ENCODE measurements around the gene GPATCH2.
"Not testable (repeated sequence)": the region's sequence is repeated elsewhere in the genome, so short reads cannot be mapped to it uniquely, and the experiment has no call there.

The GPATCH2 gene

GRCh38 chr1:217630711-217631591 is at the start of gene GPATCH2, which contains the start of gene SPATA17:
Gene GPATCH2, minus strand, starts transcription at chr1:217631090. Its CDS starts 119 bp downstream, at chr1:217630971.
Gene SPATA17, plus strand, starts transcription at chr1:217631344. Its CDS starts 35 bp downstream, at chr1:217631379.
- peak; percentile 83 for DNase-seq (ENCODE audit: low read depth)

DNA sequence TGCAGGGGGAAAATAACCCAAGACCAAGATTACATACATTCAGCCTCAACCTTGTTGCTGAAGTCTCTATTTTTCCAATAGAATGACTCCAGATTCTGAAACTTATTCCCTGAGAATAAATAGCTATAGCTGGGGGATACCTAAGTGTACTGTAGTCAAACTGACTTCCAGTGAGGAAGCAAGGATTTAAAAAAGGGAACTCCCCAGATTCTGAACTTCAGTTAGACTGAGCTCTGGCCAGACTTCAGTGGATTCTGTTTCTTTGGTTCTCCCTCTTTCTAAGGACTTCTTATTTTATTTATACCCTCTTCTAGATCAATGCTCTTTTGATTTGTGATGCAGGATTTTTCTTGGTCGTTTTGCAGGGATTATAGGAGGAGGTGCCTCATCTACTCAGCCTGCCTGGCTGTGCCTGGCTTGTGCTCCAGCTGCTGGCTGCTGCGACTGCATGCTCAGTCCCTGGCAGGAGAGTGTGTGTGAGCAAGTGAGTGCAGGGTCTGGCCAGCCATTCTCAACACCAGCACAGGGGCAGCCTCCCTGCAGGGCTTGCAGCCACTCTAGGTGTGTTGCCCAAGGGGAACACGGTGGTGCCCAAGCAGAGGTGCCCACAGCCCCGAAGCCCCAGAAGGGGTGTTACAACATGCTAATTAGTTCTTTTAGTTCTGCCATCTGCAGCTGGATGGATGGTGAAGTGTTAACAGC is 43.3 kb upstream of the GPATCH2 start:
- no peak for DNase-seq (ENCODE audit: low read depth)

DNA sequence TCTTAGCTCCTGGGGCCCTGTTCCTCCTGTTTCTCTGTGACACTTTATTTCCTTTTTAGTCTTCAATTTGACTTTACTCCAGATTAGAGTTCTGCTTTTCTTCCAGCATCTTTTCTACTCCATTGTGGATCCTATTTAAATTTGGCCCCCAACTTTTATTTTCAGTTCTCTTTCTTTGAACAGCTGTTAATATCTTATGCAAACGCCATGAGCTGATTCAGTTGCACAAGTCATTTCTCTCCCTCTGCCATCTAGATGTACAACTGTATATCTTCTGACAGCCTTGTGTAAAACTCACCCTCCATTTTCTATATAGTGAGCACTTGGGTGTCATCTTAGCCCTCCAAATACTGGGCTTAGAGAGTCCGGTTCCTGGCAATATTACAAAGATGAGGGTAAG is 42.5 kb upstream of the GPATCH2 start:
- DNase-seq (ENCODE audit: low read depth), result no peak

DNA sequence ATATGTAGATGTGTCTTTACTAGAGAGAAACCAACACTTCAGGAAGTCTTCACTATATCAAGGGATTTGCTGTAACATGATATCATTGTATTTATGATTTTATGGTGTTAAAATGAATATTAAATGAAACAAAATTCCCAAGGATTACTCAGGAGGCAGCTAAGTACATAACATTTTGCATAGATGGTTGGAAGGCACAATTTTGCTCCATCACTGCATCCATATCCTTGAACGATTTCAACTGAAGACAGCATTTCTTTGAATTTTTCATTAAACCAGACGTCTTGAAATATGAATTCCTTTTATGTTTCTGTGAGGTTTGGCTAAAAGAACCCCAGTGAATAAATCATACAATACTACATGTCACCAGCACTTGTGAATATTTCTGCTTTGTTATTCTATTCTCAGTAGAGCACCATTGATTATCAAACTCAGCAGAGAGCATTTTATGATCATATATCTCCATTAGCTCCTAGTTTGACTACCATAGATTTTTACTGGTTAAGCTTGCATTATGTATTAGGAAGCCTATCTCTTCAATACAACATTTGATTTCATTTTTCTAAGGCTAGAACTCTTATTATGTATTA is 37.6 kb upstream of the GPATCH2 start:
- no peak for DNase-seq (ENCODE audit: low read depth)

- DNase-seq (ENCODE audit: low read depth), result no peak
These were observed 30.5 kb upstream of the GPATCH2 start for GRCh38 chr1:217661407-217661806.

DNA sequence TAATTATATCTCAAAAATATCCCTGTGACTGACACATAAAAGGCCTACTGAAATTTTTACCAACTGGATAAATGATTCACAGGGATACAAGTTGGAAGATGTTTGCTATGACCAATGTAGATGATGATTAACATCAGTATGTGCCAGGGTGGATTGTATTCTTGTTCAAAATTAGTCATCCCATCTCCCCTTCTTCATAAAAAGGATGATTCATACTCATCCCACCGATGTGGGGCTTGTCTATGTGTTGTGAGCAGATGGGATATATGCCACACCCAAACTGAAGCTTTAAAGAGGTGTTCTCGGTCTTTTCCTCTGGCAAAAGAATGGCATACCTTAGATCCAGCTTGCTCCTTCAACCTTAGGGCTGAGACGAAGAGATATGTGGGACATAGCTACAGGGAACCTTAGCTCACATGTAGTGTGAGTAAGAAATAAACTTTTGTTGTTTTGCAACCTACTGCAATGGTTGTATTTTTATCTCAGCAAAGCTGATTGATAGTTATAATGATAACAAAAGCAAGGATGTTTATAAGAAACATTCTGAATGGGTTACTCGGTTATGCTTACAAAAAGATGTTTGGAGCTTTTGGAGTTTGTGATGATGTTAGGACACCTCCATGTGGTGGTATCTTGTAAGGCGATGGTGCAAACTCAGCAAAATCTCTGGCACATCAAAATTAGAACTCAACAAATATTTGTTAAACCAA is 29.6 kb upstream of the GPATCH2 start:
- DNase-seq (ENCODE audit: low read depth), result peak; percentile 59

DNA sequence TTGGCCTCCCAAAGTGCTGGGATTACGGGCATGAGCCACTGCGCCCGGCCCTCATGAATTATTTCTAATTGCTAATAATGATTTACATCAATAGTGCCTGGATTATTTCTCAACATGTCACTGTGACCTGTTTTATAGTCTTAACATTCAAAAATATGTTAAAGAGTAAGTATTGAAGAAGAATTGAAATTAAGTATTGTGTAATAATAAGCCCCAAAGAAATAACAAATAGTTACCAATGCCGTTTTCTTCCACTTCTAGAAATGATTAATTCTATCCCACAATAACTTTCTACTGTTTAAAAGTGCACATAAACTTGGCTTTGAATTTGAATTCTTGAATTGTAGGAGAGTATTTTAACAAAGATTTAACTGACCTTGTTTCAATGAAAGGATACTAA is 19.8 kb upstream of the GPATCH2 start:
- no peak for DNase-seq (ENCODE audit: low read depth)

DNA sequence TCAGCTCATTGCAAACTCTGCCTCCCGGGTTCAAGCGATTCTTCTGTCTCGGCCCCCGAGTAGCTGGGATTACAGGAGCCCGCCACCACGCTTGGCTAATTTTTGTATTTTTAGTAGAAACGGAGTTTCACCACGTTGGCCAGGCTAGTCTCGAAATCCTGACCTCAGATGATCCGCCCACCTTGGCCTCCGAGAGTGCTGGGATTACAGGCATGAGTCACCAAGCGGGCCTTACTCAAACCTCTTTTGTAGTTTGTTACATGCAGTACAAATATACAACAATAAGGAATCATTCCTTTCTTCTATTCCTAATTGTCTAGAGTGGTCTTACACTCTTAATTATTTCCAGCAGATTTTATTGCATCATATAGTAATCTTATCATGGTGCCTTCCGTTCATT is 16.9 kb upstream of the GPATCH2 start:
- no peak for DNase-seq (ENCODE audit: low read depth)

GRCh38 chr1:217642455-217642854 is 11.6 kb upstream of the GPATCH2 start:
- no peak for DNase-seq (ENCODE audit: low read depth)

DNA sequence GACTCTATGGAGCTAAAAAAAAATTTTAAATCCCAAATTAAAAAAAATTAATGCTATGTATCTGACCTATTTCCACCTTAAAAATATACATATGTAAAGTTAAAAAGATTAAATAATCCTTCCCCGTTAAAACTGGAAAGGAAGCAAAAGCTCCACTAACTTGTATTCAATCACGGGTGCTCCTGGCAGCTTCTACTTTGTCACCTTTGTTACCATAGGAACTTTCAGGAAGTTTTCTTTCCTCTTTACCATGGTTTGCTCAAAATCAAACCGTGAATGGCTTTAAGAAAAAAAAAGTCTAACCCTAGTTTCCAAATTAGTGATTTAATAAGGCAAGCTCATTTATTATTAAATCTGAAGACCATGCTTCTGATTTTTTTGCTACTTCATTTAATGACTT is 3.5 kb downstream of the GPATCH2 start:
- no peak for DNase-seq (ENCODE audit: low read depth)

- no peak for DNase-seq (ENCODE audit: low read depth)
These were observed 4.6 kb downstream of the GPATCH2 start for GRCh38 chr1:217626321-217626720.

DNA sequence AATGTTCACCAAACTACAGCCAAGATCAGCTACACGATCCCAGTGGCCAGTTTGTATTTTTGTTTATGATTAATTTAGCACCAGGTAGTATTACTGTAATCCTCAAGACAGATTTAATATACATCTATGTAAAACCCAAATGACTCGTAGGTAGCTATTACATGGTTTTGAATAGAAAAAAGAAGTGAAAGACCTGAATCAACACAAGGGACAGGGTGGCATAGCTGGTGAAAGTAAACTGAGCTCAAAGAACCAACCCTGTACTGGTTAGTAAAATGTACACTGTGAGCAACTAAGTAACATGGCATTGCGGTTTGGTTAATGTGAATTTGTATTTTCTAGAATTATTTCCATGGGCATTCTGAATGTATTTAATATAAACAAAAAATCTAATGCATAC is 8.8 kb downstream of the GPATCH2 start:
- DNase-seq (ENCODE audit: low read depth), result no peak

- DNase-seq (ENCODE audit: low read depth), result no peak
These were observed 10.1 kb downstream of the GPATCH2 start for GRCh38 chr1:217620814-217621213.

- no peak for DNase-seq (ENCODE audit: low read depth)
These were observed 13.8 kb downstream of the GPATCH2 start for GRCh38 chr1:217617126-217617525.

GRCh38 chr1:217614200-217614712 is 16.6 kb downstream of the GPATCH2 start:
- no peak for DNase-seq (ENCODE audit: low read depth)

DNA sequence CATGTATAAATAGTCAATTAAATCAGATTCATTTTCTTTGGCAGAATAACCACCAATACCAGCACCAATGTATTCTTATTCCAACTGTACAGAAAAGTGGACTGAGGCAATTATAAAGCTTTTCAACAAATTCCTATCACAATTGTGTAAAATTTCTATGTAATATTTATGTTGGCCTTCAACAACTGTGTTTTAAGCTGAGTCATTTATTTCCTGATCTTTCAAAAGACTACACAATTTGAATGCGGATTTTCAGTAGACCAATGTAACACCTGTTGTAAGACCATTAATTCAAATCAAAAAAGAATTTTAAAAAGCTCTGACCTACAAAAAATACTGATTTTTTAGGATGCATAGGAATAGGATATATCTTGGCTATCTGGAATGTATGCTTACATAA is 25.5 kb downstream of the GPATCH2 start:
- no peak for DNase-seq (ENCODE audit: low read depth)

- DNase-seq (ENCODE audit: low read depth), result no peak
These were observed 28.5 kb downstream of the GPATCH2 start for GRCh38 chr1:217602380-217602779.

GRCh38 chr1:217599154-217599553 is 31.7 kb downstream of the GPATCH2 start:
- DNase-seq (ENCODE audit: low read depth), result no peak

DNA sequence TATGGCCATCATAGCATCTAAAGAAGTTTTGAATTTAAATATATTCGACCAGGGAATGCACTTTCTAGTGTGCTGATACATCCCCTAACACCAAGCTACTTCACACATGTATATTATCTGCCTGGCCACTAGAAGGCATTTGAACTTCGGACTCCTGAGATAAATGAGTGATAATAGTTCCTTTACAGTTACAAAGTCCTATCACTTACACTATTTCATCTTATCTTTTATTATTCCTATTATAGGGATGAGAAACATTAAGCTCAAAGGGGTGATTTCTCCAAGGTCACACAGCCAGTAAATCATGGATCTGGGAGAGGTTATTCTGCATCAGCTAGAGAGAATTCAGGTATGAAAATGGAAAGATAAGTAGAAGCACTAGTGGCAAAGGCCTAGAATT is 40.3 kb downstream of the GPATCH2 start:
- DNase-seq (ENCODE audit: low read depth), result no peak

DNA sequence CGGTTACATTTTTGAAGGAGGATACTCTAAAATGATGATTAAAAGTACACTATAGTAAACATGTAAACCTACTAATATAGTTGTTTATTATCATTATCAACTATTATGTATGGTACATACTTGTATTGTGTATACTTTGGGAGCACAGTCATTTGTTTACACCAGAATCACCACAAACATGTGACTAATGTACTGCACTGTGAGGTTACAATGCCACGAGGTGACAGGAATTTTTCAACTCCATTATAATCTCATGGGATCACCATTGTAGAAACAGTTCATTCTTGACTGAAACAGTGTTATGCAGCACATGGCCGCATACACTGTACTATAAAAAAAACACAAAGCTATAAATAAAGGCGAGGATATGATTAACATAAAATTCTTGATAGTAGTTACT is 44.3 kb downstream of the GPATCH2 start:
- DNase-seq (ENCODE audit: low read depth), result no peak

DNA sequence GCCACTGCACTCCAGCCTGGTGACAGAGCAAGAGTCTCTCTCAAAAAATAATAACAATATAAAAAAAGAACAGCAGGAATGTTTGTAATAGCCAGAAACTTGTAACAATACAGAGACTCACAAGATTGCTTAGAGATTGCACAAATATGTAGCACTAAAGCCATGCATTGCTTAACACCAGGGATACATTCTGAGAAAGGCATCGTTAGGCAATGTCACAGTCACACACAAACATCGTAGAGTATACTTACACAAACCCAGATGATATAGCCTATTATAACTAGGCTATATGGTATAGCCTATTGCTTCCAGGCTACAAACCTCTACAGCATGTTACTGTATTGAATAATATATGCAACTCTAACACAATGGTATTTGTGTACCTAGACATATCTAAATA is 45.3 kb downstream of the GPATCH2 start:
- no peak for DNase-seq (ENCODE audit: low read depth)

- not testable (repeated sequence) for DNase-seq (ENCODE audit: low read depth)
These were observed 46.5 kb downstream of the GPATCH2 start for GRCh38 chr1:217584286-217584811.

All from stromal cell of bone marrow (primary cell).